Activated B cell treated with CpG ODN at 0.5 μM for 24 hours (primary cell): ENCODE results near the gene TEX29. TPM values are rescaled to one million over a fixed set of nuclear protein-coding genes. Genes with fewer than 3 reads are reported as not detected.

Source experiments
- ATAC-seq: fragments of 200-7000 bp; cut with Tn5 transposase; one replicate; pipeline ENCODE4 v1.10.0; 2021; ENCODE audit warnings: low read depth, mild to moderate bottlenecking, moderate library complexity
- CTCF ChIA-PET: fragments of 350-600 bp; sonication (Branson Sonifier 250); formaldehyde crosslinking; loops from one replicate; lab custom pipeline; 2021; ENCODE audit warnings: antibody characterized with exemption; lab: Charles Lee
- POLR2A ChIA-PET: fragments of 350-600 bp; sonication (Branson Sonifier 250); formaldehyde crosslinking; loops from one replicate; lab custom pipeline; 2021; ENCODE audit warnings: antibody characterized with exemption; lab: Charles Lee
- DNase-seq: peaks from one replicate; pipeline ENCODE4 v3.0.0; 2022
- H3K27ac Mint-ChIP-seq: one replicate; pipeline ENCODE4 v1.8.0; 2020; ENCODE audit warnings: mixed read lengths
- H3K27me3 Mint-ChIP-seq: one replicate; pipeline ENCODE4 v1.8.0; 2021; ENCODE audit warnings: mixed read lengths
- H3K36me3 Mint-ChIP-seq: one replicate; pipeline ENCODE4 v1.8.0; 2021; ENCODE audit warnings: low read depth, mixed read lengths
- H3K4me1 Mint-ChIP-seq: one replicate; pipeline ENCODE4 v1.8.0; 2021; ENCODE audit warnings: mixed read lengths
- H3K4me3 Mint-ChIP-seq: one replicate; pipeline ENCODE4 v1.8.0; 2020; ENCODE audit warnings: mild to moderate bottlenecking, mixed read lengths
- H3K9me3 Mint-ChIP-seq: one replicate; pipeline ENCODE4 v1.8.0; 2020; ENCODE audit warnings: mixed read lengths
- CTCF ChIP-seq: fragments of 200-600 bp; IDR thresholded peaks from one replicate; pipeline ENCODE4 v1.8.0; 2022; ENCODE audit warnings: antibody characterized with exemption, mild to moderate bottlenecking
- intact Hi-C: fragments of 100-400 bp; cut with micrococcal nuclease; formaldehyde crosslinking; loops from one replicate; pipeline ENCODE4 v1.15.1; 2024
- total RNA-seq: library from RNA; stranded (reverse); gene quantifications from 2 replicates; pipeline ENCODE4 v1.2.3, GENCODE V29; 2022

The TEX29 gene
- total RNA-seq, 1 donor from 2014 or later, result 0.35 TPM

- no peak for DNase-seq
- intact Hi-C loops, result no loop called here
- Mint-ChIP-seq H3K9me3 (peaks cover 2% of the 10 kb centered on the region), H3K27ac (no peak overlapping the region), H3K36me3 (peaks cover 43% of the 10 kb centered on the region), H3K4me3 (no peak overlapping the region), H3K4me1 (no peaks in the 10 kb centered on the region), H3K27me3 (no peaks in the 10 kb centered on the region)
- POLR2A ChIA-PET, result no interaction called here
- CTCF ChIA-PET, result no interaction called here
- TF ChIP-seq CTCF, result no peak
- no peak for ATAC-seq
Observed at GRCh38 chr13:111315347-111315995, 5.0 kb upstream of the TEX29 start.

DNA sequence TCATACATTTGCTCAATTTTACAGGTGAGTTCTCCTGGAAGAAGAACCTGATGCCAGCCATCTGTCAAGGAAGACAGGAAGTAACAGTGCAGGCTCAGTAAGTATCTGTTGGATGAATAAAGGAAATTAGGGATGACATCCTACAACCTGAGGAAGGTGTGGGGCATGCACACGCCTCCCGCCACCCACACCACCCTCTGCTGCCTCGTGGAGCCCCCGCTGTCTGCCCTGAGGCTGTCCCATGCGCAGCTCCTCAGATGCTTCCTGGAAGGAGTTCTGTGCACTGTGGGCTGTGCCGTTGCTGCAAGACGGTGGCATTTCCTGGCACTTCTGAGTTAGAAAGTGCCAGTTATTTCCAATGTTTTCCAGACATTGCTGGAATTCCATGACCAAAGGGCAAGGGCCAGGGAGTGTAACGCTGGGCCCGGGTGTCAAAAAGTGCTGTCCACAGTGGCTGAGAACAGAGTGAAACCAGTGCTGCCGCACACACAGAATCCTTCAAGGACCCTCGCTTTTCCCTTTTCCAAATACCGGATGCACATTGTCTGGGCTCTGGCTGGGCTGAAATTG lies 4.2 kb upstream of the TEX29 start:
- ChIA-PET POLR2A (no interaction called here), CTCF (no interaction called here)
- no peaks in the 10 kb centered on the region for H3K4me1 Mint-ChIP-seq
- H3K9me3 Mint-ChIP-seq, result peaks cover 2% of the 10 kb centered on the region
- peaks cover 35% of the 10 kb centered on the region for H3K36me3 Mint-ChIP-seq
- no peak for DNase-seq
- intact Hi-C loops, result no loop called here
- H3K27me3 Mint-ChIP-seq, result no peaks in the 10 kb centered on the region
- no peak overlapping the region for H3K4me3 Mint-ChIP-seq
- no peak for ATAC-seq
- H3K27ac Mint-ChIP-seq, result no peak overlapping the region
- no peak for TF ChIP-seq CTCF

DNA sequence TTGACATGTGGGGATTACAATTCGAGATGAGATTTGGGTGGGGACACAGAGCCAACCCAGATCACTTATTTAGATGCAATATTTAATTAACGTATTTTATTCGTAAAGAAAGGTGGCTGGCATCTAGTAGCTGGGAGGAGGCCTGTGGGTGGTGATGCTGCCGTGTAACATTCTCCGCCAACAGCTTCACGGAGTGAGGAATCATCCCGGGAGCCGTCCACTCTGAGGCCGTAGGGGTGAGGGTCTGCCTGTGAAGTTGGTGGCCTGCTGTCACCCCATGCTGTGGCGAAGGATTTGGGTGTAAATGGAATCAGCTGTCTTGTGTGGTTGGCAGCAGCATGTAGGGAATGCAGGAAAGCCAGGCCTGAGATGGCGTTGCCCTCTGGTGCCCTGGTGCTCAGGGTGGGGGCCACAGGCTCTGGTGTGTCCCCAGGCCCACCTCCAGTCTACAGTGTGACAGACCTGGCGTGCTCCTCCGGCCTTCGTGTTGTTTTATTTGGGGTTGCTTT lies 3.3 kb upstream of the TEX29 start:
- no peaks in the 10 kb centered on the region for H3K27me3 Mint-ChIP-seq
- no peaks in the 10 kb centered on the region for H3K4me1 Mint-ChIP-seq
- intact Hi-C loops, result no loop called here
- no peak for DNase-seq
- no peak for TF ChIP-seq CTCF
- ChIA-PET CTCF (no interaction called here), POLR2A (no interaction called here)
- H3K27ac Mint-ChIP-seq, result no peak overlapping the region
- H3K36me3 Mint-ChIP-seq, result peaks cover 27% of the 10 kb centered on the region
- no peak overlapping the region for H3K4me3 Mint-ChIP-seq
- H3K9me3 Mint-ChIP-seq, result peaks cover 2% of the 10 kb centered on the region
- no peak for ATAC-seq

- no peak for TF ChIP-seq CTCF
- intact Hi-C loops, result no loop called here
- CTCF ChIA-PET, result no interaction called here
- Mint-ChIP-seq H3K36me3 (peaks cover 20% of the 10 kb centered on the region), H3K4me3 (no peak overlapping the region), H3K27me3 (no peaks in the 10 kb centered on the region), H3K9me3 (peaks cover 2% of the 10 kb centered on the region), H3K4me1 (no peaks in the 10 kb centered on the region), H3K27ac (no peak overlapping the region)
- no peak for DNase-seq
- no peak for ATAC-seq
- POLR2A ChIA-PET, result no interaction called here
Observed at GRCh38 chr13:111317571-111318345, 2.7 kb upstream of the TEX29 start.

- no peaks in the 10 kb centered on the region for H3K27me3 Mint-ChIP-seq
- H3K4me1 Mint-ChIP-seq, result no peaks in the 10 kb centered on the region
- H3K9me3 Mint-ChIP-seq, result peaks cover 2% of the 10 kb centered on the region
- DNase-seq (no peak), ATAC-seq (no peak)
- peaks cover 17% of the 10 kb centered on the region for H3K36me3 Mint-ChIP-seq
- H3K27ac Mint-ChIP-seq, result no peak overlapping the region
- intact Hi-C loops, result no loop called here
- ChIA-PET CTCF (no interaction called here), POLR2A (no interaction called here)
- TF ChIP-seq CTCF, result no peak
- no peak overlapping the region for H3K4me3 Mint-ChIP-seq
Observed at GRCh38 chr13:111318386-111318785, 2.1 kb upstream of the TEX29 start.
